Thoracic aorta (tissue), 2 donors: ENCODE measurements around the gene HDX. TPM values are rescaled to one million over a fixed set of nuclear protein-coding genes. Genes with fewer than 3 reads are reported as not detected.

Experiments used
- ATAC-seq: fragments of 150-250 bp; one replicate; pipeline ENCODE4 v1.8.0; 2017; ENCODE audit warnings: low read depth; ENCODE audit not compliant: insufficient number of reproducible peaks, low FRiP score
- DNase-seq: peaks from one replicate; pipeline ENCODE4 v3.0.0-alpha.2; 2020; ENCODE audit warnings: low spot score
- H3K27ac ChIP-seq, 2 donors: fragments of 200-600 bp; sonication (generic); 1 replicate in 1 of 2; 2 replicates in 1 of 2; pipeline ENCODE4 v1.5.1; 2016; ENCODE audit warnings: mild to moderate bottlenecking in 2 of 2, moderate library complexity in 2 of 2
- H3K27me3 ChIP-seq: fragments of 200-600 bp; sonication (generic); replicated peaks from 2 replicates; pipeline ENCODE4 v1.6.0; 2016; ENCODE audit warnings: mild to moderate bottlenecking; ENCODE audit not compliant: insufficient read depth
- H3K36me3 ChIP-seq: fragments of 200-600 bp; sonication (generic); one replicate; pipeline ENCODE4 v1.5.1; 2016
- H3K4me1 ChIP-seq, 2 donors: fragments of 200-600 bp; sonication (generic); 1 replicate in 1 of 2; 2 replicates in 1 of 2; pipeline versions ENCODE4 v1.5.1 to v1.6.0; 2016; ENCODE audit warnings: low read depth in 2 of 2, mild to moderate bottlenecking in 1 of 2; ENCODE audit not compliant: control insufficient read depth in 1 of 2
- H3K4me3 ChIP-seq: fragments of 200-600 bp; sonication (generic); 2 replicates; pipeline ENCODE4 v1.5.1; 2016; ENCODE audit warnings: mild to moderate bottlenecking
- H3K9me3 ChIP-seq: fragments of 200-600 bp; sonication (generic); 2 replicates; pipeline ENCODE4 v1.5.1; 2016
- total RNA-seq, 2 donors: library from RNA; depleted of rRNA; stranded (reverse); fragments of >200 nt; gene quantifications; one replicate each; pipeline versions ENCODE4 v1.1.0 to v1.2.3, GENCODE V29; 2016
- TF ChIP-seq, protein P1 (sequence below): fragments of 200-600 bp; sonication (generic); IDR thresholded peaks from one replicate; pipeline ENCODE4 v1.5.1; 2019; ENCODE audit warnings: antibody characterized with exemption

The HDX gene
- total RNA-seq, 2 donors from 2014 or later: 6.0 to 11.1 TPM

DNA sequence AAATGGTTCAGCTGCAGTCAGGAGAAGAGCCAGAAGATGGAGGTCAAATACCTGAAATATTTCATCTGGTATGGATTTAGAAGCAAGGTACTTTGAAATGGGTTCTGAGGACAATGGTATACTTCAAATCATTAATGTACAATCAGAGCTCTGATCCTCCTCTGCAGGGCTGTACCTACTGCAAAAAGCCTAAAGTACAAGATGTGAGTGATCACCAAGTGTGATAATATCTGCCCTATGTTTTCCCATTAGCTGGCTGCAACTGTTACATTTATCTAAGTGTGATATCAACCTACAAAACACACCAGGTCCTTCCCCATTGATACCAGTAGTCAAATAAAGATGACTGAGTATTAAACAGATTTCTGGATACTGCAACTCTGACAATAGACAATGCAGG is 25.1 kb downstream of the HDX start:
- ATAC-seq (no peak), DNase-seq (no peak)
- Histone ChIP-seq H3K27me3 (no peaks in the 10 kb centered on the region), H3K4me3 (no peak overlapping the region), H3K36me3 (no peaks in the 10 kb centered on the region), H3K27ac (no peak overlapping the region), H3K9me3 (no peaks in the 10 kb centered on the region), H3K4me1 (no peaks in the 10 kb centered on the region)
- TF ChIP-seq, protein P1, sequence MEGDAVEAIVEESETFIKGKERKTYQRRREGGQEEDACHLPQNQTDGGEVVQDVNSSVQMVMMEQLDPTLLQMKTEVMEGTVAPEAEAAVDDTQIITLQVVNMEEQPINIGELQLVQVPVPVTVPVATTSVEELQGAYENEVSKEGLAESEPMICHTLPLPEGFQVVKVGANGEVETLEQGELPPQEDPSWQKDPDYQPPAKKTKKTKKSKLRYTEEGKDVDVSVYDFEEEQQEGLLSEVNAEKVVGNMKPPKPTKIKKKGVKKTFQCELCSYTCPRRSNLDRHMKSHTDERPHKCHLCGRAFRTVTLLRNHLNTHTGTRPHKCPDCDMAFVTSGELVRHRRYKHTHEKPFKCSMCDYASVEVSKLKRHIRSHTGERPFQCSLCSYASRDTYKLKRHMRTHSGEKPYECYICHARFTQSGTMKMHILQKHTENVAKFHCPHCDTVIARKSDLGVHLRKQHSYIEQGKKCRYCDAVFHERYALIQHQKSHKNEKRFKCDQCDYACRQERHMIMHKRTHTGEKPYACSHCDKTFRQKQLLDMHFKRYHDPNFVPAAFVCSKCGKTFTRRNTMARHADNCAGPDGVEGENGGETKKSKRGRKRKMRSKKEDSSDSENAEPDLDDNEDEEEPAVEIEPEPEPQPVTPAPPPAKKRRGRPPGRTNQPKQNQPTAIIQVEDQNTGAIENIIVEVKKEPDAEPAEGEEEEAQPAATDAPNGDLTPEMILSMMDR: no peak

DNA sequence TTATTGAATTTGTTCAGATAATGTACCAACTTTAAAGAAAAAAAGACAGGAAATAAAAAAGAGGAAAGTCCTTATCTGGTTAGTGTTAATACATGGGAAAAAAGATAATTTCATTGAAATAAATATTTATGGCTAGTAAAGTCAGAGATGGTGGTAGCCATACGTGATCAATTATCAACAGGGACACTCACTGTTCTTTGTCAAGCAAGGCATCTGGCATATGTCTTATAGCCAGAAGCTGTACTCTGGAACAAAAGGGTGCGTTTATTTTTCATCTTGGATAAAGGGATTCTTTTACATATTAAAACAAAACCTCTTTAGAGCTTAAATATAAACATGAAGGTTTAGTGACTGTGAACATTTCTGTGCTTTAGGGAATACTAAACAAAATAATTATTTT is 26.7 kb downstream of the HDX start:
- ATAC-seq (no peak), DNase-seq (no peak)
- no peak overlapping the region for H3K27ac ChIP-seq
- H3K9me3 ChIP-seq: no peaks in the 10 kb centered on the region
- H3K36me3 ChIP-seq: no peaks in the 10 kb centered on the region
- no peaks in the 10 kb centered on the region for H3K4me1 ChIP-seq
- H3K27me3 ChIP-seq: no peaks in the 10 kb centered on the region
- TF ChIP-seq, protein P1: no peak
- no peak overlapping the region for H3K4me3 ChIP-seq

DNA sequence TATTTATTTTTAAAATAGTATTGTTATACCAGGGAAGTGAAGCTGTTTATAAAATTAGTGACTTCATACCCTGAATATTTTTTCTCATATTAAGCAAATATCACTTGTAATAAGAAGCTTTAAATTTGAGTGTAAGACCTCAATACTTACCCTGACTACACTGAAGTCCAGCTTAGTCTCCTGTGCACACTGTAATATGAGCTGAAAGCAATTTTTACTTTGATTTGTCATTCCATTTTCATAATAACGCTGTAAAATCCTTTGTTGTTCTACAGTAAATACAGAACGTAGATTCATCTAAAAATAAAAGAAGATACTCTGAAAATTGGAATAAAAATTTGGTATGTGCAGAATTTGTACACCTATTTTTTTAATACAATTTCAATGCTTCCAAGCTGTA is 27.2 kb downstream of the HDX start:
- Histone ChIP-seq H3K27ac (no peak overlapping the region), H3K36me3 (no peaks in the 10 kb centered on the region), H3K4me3 (no peak overlapping the region), H3K9me3 (no peaks in the 10 kb centered on the region), H3K27me3 (no peaks in the 10 kb centered on the region), H3K4me1 (no peaks in the 10 kb centered on the region)
- ATAC-seq: no peak
- TF ChIP-seq, protein P1: no peak
- no peak for DNase-seq

DNA sequence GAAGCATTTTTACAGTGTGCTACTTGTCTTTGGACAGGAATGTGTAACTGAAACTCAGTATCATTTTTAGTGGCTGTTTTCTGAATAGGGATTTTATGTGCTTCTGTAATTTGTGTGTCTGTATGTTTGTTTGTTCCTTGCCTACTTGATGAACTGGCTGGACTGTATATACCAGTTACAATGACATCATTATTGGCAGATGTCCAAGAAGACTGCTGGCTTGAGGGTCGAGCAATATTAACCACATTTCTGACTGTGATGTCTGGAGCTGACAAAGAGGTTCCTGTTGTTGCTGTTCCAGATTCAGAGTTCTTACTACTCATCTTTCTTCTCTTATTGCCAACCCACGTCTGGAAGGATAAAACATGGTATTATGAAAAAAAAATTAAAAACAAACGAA is 33.0 kb downstream of the HDX start:
- TF ChIP-seq, protein P1: no peak
- DNase-seq: no peak
- no peaks in the 10 kb centered on the region for H3K27me3 ChIP-seq
- H3K4me3 ChIP-seq: no peak overlapping the region
- ATAC-seq: no peak
- no peak overlapping the region for H3K27ac ChIP-seq
- H3K9me3 ChIP-seq: no peaks in the 10 kb centered on the region
- H3K4me1 ChIP-seq: no peaks in the 10 kb centered on the region
- no peaks in the 10 kb centered on the region for H3K36me3 ChIP-seq

DNA sequence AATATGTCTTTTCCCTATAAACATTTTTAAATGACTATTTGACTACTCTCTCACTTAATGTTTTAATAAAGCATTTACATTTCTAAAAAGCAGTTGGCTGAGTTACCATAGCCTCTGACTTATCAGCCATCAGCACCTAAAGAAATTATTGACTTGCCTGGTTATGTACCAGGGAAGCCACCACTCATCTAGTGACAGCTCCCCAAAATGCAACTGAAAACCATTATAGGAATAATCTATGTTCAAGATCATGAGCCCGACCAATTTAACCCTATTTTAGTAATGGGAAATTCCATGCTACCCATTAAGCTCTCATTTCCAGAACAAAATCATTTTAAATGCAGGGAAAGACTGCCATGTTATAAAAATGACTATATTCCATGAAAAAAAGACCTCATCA is 34.4 kb downstream of the HDX start:
- TF ChIP-seq, protein P1: no peak
- ATAC-seq (no peak), DNase-seq (no peak)
- Histone ChIP-seq H3K4me1 (no peaks in the 10 kb centered on the region), H3K36me3 (no peaks in the 10 kb centered on the region), H3K27ac (no peak overlapping the region), H3K4me3 (no peak overlapping the region), H3K27me3 (no peaks in the 10 kb centered on the region), H3K9me3 (no peaks in the 10 kb centered on the region)
